Activated effector memory CD4-positive, alpha-beta T cell treated with Interleukin-2 at 50 U/mL for 16 hours (primary cell): Measurements from ENCODE around the gene SEPTIN11.

ENCODE experiments used
- DNase-seq: peaks from one replicate; pipeline ENCODE4 v3.0.0-alpha.2; 2020

SEPTIN11 gene

DNA sequence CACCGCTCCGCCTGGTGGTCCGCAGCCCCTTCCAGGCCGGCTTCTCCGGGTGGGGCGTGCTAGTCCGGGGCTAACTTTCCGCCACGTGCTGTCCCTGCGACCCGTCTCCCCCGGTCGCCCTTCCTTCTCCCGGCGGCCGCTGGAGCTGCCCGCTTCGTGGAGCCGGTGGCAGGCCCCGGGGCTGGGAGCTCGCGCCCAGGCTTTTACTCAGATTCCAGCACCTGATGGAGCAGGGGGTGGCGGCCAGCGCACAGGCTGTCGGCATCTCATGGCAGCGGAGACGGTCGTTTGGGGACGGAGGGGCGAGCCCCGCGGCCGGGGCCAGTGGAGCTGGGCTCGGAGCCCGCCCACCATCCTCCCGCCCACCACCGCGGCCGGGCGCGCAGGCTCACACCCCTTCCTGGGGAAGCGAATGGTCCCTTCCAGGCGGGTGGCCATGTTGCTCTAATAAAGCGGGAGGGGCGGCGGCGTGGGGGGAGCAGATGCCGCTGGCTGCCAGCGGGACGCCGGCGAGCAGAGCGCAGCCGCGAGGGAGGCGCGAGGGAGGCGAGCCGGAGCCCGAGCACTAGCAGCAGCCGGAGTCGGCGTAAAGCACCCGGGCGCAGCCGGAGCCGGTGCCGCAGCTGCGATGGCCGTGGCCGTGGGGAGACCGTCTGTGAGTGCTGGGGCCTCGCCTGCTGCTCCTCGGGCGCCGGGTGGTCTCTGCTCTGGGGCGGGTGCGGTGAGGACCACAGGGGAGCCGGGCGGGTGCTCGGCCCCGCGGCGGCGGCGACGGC lies at the start of gene SEPTIN11:
Gene SEPTIN11 (plus strand): TSS at position 477 of the 776 bp plus-strand sequence. CDS start 152 bp downstream, at position 629.
- DNase-seq: peak; percentile 79

DNA sequence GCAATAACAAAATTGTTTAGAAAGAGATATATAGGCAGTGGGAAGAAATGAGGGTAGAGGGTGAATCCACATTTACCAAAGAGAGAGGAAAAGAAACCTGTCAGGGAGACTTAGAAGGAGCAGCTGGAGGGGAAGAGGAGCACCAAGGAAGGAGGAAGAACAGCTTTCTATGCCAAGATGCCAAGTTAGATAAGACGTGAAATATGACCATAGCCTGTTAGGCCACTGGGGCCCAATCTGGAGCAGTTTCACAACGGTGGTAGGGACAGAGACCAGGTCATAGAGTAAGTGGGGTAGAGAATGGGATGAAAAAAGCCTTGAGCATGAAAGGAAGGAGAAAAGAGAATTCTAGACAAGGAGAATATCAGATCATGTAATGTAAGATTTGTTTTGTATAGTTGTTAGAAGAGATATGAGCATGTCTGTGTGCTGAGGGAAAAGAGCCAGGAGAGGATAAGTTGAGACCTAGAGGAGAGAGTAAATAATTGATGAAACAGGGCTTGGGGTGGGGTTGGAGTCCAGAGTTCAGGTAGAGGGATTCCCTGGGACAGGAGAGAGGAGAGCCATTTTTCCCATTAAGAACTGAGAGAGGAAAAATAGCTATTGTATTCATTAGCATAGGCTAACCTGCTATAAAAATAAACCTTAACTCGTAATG lies 47.2 kb upstream of the SEPTIN11 start:
- DNase-seq: no peak

DNA sequence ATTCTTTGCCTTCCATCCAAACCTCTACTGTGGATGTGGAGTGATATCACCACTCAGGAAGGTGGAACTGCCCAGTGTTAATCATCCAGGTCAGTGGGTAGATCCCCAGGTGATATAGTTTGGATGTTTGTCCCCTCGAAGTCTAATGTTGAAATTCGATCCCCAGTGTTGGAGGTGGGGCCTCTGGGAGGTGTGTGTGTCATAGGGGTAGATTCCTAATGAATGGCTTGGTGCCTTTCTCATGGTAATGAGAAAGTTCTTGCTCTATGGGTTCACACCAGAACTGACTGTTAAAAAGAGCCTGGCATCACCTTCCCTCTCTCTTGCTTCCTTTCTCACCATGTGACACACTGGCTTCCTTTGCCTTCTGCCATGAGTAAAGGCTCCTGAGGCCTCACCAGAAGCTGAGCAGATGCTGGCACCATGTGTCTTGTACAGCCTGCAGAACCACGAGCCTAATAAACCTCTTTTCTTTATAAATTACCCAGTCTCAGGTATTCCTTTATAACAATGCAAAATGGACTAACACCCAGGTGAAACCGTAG lies 44.8 kb upstream of the SEPTIN11 start:
- no peak for DNase-seq

DNA sequence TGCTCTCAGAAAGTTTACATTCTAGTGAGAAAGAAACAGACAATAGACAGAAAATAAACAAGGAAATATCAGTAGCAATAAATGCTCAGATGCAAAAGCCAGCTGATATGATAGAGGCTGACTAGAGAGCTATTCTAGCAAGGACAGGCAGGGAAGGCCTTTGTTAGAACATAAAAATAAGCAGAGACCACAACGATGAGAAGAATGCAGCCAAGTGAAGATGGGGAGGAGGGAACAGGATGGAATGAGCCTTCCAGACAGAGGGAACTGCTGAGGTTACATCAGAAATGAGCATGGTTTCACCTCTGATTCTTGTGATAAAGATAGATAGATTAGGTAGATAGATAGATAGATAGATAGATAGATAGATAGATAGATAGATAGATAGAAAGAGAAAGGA lies 44.0 kb upstream of the SEPTIN11 start:
- no peak for DNase-seq

DNA sequence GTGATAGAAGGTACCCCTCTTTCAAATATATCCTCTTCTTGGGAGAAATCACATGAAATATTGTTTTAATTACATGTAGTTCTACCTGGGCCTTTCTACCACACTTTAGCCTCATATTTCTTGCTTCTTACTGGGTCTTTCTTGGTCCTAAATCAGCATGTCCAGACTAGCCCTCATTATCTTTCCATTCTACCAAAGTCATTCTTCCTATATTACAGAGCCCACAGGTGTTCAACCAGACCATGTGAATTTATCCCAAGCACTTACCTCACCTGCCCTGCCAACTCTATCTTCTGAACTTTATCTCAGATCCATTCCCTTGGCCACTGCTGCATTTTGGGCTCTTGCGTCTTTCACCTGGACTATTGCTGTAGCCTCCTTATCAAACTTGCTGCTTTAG lies 39.8 kb upstream of the SEPTIN11 start:
- no peak for DNase-seq

DNA sequence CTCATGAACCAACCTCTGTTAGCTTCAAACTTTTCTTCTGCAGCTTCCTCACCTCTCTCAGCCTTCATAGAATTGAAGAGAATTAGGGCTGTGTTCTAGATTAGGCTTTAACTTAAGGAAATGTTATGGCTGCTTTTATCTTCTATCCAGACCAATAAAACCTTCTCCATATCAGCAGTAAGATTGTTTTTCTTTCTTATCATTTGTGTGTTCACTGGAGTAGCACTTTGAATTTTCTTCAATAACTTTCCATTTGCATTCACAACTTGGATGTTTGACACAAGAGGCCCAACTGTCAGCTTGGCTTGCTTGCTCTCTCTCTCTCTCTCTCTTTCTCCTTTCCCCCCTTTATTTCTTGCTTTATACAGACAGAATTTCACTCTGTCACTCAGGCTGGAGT lies 28.8 kb upstream of the SEPTIN11 start:
- DNase-seq: no peak

DNA sequence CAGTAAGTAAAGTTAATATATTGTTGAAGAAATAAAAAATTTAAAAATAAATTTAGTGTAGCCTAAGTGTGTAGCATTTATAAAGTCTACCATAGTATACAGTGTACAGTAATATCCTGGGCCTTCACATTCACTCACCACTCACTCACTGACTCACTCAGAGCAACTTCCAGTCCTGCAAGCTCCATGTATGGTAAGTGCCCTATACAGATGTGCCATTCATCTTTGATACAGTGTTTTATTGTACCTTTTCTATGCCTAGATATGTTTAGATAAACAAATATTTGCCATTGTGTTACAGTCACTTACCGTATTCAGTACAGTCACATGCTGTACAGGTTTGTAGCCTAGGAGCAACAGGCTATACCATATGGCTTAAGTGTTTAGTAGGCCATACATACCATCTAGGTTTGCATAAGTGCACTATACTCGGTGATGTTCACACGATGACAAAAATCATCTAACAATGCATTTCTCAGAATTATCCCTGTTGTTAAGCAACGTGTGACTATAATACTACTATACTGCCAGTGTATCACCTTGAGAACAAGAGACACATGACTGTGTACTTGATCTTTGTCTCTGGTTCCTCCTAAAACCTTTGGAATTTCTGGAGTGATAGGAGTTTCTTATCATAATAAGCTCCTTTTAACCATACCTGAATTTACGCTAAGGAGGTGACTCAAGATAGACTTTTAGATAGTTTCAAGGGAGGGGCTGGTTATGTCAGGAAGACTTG lies 25.8 kb upstream of the SEPTIN11 start:
- DNase-seq: no peak

DNA sequence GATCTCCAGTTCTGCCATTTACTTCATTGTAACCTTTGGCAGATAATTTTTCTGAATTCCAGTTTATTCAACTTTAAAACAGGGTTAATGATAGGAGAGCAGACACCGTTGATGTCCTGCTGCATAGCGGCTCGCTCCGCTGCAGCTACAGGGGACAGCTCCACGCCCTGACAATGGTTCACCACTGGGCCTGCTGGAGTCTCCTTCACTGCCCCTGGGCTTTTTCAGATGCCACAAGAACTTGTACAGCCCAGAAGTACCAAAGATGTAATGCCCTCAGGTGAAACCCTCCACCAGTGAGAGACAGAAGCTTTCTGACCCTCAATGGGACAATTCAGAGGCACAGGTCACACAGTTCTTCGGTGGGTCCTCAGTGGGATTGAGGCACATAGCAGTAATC lies 22.7 kb upstream of the SEPTIN11 start:
- DNase-seq: no peak

DNA sequence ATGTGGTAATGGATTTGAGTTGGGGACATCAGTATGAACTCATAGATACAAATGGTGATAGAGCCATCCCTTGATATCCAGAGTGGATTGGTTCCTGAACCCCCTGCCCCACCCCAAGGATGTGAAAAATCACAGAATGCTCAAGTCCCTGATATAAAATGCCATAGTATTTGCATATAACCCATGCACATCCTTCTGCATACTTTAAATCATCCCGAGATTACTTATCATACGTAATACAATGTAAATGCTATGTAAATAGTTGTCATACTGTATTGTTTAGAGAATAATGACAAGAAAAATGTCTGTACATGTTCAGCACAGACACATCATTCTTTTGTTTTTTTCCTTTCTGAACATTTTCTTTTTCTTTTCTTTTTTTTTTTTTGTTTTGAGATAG lies 18.9 kb upstream of the SEPTIN11 start:
- DNase-seq: no peak

DNA sequence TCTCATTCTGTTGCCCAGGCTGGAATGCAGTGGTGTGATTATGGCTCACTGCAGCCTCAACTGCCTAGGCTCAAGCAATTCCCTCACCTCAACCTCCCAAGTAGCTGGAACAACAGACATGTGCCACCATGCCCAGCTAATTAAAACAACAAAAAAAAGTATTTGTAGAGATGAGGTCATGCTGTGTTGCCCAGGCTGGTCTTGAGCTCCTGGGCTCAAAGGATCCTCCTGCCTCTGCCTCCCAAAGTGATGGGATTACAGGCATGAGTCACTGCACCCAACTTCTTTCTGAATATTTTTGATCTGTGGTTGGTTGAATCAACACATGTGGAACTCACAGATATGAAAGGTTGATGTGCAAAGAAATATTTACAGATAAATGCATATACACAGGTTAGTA lies 18.5 kb upstream of the SEPTIN11 start:
- DNase-seq: no peak

DNA sequence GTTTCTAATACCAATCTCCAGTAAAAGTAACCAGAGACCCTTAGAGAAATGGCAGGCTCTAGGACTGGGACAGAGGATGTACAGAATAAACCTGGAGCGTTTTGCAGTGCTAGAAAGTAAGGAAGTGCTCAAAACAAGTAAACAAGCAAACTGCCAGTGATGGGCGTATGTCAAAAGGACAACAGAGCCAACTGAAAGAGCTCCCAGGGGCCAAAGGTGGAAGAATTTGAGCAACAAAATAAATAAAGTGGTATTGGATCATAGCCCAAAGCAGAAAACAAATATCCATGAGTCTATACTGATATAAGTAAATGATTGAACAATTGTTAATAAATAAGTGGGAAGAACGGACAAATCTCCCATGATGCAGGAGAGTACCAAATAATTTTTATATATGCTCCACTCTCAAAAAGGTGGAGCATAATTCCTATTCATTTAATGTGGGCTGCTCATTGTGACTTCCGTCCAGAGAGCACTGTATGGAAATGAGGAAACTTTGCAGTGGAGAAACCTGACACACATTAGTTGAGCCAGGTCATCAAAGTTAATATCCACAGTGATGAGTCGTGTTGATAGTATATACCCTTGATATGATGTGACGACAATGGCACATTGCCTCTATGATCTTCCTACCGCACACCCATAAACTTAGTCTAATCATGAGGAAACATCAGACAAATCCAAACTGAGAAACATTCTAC lies 17.8 kb upstream of the SEPTIN11 start:
- DNase-seq: no peak

DNA sequence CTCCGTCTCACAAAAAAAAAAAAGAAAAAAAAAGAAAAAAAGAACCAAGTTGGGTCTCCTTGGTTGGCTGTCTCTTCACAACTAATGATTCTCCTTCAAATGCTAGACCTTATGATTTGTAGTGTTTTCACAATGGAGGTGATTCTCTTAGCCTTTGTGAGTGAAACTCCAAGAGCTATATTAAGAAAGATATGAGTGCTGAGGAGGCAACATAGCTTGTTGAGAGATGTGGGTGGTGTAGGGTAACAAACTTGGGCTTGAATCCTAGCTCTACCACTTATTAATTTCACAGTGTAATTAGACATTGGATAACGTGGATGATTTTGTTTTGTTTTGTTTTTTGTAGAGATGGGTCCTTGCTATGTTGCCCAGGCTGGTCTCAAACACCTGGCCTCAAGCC lies 10.4 kb upstream of the SEPTIN11 start:
- DNase-seq: no peak

DNA sequence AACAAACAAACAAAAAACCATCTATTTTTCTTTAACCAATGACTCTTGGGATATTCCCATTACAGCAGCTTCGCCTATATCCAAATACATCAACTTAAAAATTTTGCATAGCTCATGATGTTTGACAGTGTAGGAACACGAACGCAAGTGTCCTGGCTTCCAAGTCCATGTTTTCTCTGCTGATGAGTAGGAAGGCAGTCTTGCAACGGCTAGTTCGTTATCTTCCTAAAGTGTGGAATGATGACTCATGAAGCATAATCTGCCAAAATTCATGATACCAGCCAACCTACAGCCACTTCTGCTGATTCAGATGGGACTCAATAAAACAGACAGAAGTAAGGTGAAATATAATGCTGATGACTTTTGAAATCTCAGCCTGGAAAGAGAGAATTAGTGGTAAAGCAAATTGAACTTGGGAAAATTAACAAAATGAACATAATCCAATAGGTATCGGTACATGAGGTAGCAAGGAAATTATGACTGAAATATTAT lies 6.4 kb upstream of the SEPTIN11 start:
- DNase-seq: no peak

DNA sequence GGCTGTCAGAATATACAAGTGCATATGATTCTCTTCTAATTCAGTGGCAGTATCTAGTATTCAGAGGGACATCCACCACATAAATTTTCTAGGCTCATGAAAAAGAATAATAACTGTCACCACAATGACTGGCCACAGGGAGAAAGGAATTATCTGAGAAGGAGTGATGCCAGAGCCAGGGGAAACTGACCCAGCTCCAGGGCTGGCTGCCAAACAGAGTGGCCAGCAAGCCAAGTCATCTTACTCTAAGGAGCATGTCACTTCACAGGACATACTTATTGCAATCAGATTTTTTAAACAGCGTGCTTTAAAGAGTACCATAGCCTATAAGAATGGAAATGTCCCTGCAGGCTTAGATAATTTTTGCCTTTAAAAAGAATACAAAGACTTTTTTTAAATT lies 5.8 kb upstream of the SEPTIN11 start:
- DNase-seq: no peak

DNA sequence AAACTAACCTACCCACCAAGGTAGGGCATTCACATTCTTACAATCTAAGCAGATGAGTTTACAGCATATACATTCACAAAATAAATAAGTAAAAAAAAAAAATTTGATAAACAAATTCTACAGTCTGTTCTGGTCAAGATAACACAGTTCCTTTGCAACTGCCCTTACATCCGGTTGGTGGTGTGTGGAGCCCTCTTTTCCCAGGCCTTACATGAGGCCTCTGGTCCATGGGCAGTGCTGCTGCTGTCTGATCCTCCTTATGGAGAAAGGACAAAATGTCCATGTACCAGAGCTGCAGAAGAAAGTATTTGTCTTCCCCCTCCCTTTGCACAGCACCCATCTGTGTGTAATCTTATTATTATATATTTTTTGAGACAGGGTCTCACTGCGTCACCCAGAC lies 2.2 kb upstream of the SEPTIN11 start:
- no peak for DNase-seq

DNA sequence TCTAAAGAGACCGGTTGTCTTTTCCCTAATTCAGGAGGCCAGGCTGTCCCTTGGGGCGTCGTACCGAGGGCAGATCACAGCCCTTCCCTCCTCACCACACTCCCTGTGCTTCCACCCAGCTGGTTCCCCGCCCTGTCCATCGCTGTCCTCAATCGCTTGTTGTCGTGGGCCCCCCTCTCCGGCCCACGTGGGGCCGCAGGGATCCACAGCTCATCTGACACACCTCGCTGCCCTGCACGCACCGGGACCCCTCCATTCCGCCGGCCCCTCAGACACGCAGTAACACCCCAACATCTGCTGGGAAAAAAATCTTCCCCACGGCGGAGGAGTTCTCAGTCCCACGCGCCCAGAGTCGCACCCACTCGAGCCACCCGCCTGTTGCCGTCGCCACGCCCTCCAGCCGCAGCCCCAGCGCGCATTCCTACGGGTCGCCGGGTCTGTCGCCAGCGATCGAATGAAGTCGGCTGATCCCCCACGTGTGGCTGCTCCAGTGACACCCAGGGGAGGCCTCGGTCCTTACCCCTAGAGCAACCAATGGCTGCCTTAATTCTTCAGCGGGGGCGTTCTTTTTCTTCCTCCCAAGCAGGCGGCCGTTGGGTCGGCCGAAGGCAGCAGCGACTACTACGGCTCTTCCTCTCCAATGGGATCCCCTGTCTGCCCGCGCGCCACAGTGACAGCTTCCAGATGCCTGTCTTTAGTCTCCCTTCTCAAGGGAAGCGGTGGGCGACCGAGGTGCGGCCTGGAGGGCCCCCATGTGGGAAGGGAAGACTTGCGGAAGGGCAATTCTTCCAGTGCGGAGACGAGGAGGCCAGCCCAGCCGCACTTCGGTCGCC lies 893 bp upstream of the SEPTIN11 start:
- DNase-seq: peak; percentile 47

DNA sequence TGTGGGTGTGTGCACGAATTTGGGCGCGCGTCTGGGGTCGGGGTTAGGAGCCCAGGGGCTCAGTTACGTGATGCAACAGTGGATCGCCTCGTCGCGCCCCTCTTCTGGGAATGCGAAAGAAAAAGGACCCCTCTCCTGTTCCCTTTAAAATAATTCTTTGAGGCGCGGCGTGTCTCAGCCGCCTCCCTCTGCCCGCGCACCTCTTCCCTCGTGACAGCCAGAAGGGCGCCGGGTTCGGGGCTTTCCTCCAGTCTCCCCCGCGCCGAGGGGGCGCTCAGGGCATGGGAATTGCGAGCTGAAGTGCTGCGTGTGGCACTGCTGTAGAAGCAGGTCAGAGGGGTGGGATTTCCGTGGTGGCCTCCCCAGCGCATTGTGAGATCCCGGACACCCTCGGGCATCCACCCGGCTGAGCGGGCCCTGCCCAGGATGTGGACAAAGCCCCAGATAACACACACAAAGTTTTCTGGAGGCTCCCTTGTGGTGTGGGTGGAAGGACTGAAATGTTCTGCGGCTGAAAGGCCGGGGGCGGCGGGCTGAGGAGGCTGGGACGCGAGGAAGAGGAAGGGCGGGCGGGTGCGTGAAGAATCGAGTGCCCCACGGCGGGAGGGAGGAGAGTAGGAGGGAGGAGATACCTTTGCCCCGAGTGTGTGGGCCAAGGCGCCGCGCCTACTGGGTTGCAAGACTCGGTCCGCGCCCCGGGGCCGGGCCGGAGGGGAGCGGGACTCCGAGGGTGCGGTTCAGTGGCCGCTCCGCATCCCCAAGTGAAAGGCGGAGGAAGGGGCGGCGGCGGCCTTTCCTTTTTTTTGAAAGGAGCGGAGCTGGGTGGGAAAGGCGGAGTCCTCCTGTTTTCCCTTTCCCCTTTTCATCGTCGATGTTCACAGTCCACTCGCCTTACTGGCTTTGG lies 752 bp downstream of the SEPTIN11 start:
- peak; percentile 27 for DNase-seq

DNA sequence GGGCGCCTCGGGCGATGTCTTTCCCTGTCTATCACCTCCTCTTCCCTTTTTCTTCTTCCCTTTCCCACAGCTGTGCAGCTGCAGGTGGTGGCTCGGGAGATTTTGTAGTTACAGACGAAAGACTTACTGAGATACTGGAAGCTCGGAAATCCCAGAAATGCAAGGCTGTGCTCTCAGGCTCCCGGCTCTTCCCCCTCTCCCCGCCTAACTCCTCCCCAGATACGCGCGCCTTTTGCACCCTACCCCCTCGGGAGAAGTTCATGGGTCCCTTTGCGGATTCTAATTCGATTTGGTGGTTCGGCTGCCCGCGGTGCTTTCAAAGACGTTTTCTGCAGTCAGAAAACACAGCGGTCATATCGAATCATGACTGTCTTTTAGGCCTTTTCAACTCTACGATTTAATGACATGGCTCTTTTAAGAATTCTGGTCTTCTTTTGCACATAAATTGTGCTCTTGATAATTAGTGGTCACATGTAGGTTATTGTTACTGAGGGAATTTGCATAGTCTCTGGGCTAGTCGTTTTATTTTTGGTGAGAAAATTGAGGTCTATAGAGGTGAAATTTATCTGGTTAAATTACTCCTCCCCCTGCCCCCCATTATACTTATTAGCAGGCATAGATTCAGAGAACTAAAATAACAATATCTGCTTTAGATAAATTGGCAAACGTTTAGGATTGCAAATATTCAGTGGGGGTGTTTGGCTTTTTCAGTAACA lies 1.6 kb downstream of the SEPTIN11 start:
- no peak for DNase-seq

DNA sequence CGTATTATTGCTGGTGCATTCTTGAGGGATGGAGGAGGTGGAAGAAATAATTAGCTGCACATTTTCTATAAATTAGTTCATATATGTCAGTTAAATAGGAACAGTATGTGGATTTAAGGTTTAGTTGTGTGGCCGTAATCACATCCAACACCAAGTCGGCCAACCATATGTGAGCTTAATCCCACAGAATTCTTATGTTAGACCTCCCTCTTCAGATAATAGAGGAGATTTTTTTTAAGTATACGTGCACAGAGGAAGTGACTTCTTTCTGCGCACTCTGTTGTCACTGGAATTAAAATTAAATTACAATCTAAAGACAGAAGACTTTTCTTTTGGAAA lies 2.1 kb downstream of the SEPTIN11 start:
- DNase-seq: no peak

DNA sequence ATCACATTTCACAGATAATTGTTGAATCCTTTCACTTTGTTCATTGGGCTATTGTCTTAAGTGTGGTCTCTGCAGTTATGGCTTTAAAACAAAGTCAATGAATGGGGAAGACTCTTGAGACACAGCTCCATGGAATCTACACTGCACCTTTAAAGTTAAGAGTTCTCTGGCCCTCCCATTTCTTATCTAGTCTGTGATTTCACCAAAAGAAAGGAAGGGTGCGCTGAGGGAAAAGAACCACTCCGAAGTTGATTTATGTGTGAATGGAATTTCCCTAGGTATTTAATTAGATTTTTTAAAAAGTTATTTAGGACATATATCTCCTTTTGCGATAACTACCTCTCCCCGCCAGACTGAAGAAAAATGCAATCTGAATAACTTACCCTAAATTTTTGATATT lies 2.5 kb downstream of the SEPTIN11 start:
- no peak for DNase-seq
